RWPE1 (cell line): Measurements from ENCODE around the gene INO80.

Experiments used
- CTCF ChIA-PET: fragments of 350-600 bp; sonication (Branson Sonifier 250); formaldehyde crosslinking; extraction: SDS; loops from one replicate; lab custom pipeline; 2021; lab: Yijun Ruan, JAX
- POLR2A ChIA-PET: fragments of 400-600 bp; formaldehyde crosslinking; extraction: SDS; loops from one replicate; lab custom pipeline; 2020; ENCODE audit warnings: antibody characterized with exemption; ENCODE audit not compliant: low non-redundant PET; lab: Yijun Ruan, JAX
- DNase-seq: peaks from one replicate; pipeline ENCODE4 v3.0.0; 2012; ENCODE audit warnings: low spot score
- H3K27ac ChIP-seq: fragments of 450-650 bp; 2 replicates; pipeline ENCODE4 v1.5.1; 2017
- TF ChIP-seq, protein P1 (sequence below): fragments of 450-650 bp; conservative IDR thresholded peaks from 2 replicates; pipeline ENCODE4 v1.5.1; 2017; ENCODE audit warnings: low read depth, mild to moderate bottlenecking

INO80 gene

GRCh38 chr15:41073028-41073427 lies 43.1 kb downstream of the INO80 start:
- TF ChIP-seq, protein P1, sequence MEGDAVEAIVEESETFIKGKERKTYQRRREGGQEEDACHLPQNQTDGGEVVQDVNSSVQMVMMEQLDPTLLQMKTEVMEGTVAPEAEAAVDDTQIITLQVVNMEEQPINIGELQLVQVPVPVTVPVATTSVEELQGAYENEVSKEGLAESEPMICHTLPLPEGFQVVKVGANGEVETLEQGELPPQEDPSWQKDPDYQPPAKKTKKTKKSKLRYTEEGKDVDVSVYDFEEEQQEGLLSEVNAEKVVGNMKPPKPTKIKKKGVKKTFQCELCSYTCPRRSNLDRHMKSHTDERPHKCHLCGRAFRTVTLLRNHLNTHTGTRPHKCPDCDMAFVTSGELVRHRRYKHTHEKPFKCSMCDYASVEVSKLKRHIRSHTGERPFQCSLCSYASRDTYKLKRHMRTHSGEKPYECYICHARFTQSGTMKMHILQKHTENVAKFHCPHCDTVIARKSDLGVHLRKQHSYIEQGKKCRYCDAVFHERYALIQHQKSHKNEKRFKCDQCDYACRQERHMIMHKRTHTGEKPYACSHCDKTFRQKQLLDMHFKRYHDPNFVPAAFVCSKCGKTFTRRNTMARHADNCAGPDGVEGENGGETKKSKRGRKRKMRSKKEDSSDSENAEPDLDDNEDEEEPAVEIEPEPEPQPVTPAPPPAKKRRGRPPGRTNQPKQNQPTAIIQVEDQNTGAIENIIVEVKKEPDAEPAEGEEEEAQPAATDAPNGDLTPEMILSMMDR, result no peak
- POLR2A ChIA-PET, result no interaction called here
- CTCF ChIA-PET, result no interaction called here
- no peak for DNase-seq
- no peak overlapping the region for H3K27ac ChIP-seq

DNA sequence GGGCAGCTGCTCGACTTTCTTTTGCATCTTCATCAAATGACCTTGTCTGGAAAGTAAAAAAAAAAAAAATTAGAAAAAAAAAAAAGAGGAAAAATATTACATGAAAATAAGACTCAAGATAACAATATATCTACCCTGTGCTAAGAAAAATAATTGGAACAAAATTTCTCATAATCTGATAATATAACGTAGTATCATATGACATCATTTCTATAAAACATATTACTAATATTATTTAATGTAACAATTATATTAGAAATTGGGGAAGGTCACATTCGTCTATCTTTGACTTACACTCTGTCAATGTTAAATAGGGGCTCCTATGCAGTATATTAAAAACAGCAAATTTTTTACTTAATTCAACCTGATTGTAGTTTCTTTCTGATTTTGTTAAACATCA lies 44.1 kb downstream of the INO80 start:
- no peak overlapping the region for H3K27ac ChIP-seq
- CTCF ChIA-PET, result interaction anchor here (0.6 kb wide), 1 partner anchor 166 kb away, joined by 3 read pairs; no protein-coding TSS in a partner anchor
- no peak for DNase-seq
- POLR2A ChIA-PET, result interaction anchor here (0.7 kb wide), 1 partner anchor 22 kb away, joined by 4 read pairs; no protein-coding TSS in a partner anchor
- TF ChIP-seq, protein P1, result no peak

- no peak overlapping the region for H3K27ac ChIP-seq
- no peak for DNase-seq
- ChIA-PET CTCF (interaction anchor here (0.5 to 0.8 kb wide), 5 partner anchors 85 to 1071 kb away, joined by 3 to 8 read pairs (median 4); no protein-coding TSS in a partner anchor), POLR2A (no interaction called here)
- TF ChIP-seq, protein P1, result no peak
These were observed 49.6 kb downstream of the INO80 start for GRCh38 chr15:41066516-41066915.

- POLR2A ChIA-PET, result no interaction called here
- DNase-seq, result no peak
- H3K27ac ChIP-seq, result no peak overlapping the region
- CTCF ChIA-PET, result no interaction called here
- TF ChIP-seq, protein P1, result no peak
These were observed 54.4 kb downstream of the INO80 start for GRCh38 chr15:41061667-41062066.

DNA sequence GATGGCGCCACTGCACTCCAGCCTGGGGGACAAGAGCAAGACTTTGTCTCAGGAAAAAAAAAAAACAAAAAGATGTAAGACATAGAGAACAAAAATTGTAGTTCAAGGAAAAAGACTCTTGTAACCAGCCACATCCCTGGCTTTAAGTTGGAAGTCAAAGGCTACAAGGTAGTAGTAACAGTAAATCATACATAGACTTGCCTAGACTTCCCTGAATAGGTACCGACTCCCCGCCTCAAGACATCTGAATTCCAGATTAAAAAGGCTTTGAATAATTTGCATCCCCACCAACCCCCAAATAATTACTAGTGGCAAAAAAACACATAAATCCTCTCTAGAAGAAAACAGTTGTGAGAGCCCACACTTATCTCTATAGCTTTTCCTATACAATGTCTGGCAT lies 55.6 kb downstream of the INO80 start:
- CTCF ChIA-PET, result no interaction called here
- TF ChIP-seq, protein P1, result no peak
- no peak overlapping the region for H3K27ac ChIP-seq
- DNase-seq, result no peak
- POLR2A ChIA-PET, result no interaction called here

GRCh38 chr15:41056810-41057209 lies 59.3 kb downstream of the INO80 start:
- DNase-seq, result no peak
- CTCF ChIA-PET, result no interaction called here
- POLR2A ChIA-PET, result no interaction called here
- TF ChIP-seq, protein P1, result no peak
- no peak overlapping the region for H3K27ac ChIP-seq

- DNase-seq, result no peak
- H3K27ac ChIP-seq, result no peak overlapping the region
- TF ChIP-seq, protein P1, result no peak
- CTCF ChIA-PET, result no interaction called here
- POLR2A ChIA-PET, result no interaction called here
These were observed 60.4 kb downstream of the INO80 start for GRCh38 chr15:41055706-41056105.
